PC-3 (cell line): Measurements from ENCODE around the gene IGSF9B. TPM values are rescaled to one million over a fixed set of nuclear protein-coding genes. Genes with fewer than 3 reads are reported as not detected.

ENCODE experiments used
- ATAC-seq: fragments of 200-7000 bp; cut with Tn5 transposase; 2 replicates; pipeline ENCODE4 v1.9.1; 2020; ENCODE audit warnings: mild to moderate bottlenecking, moderate library complexity
- BruUV-seq: library from RNA; stranded (reverse); fragments of 400-500 nt; replicated peaks from 2 replicates; lab custom pipeline; 2021; lab: Mats Ljungman, UMichigan
- CTCF ChIA-PET: fragments of 300-600 bp; sonication (Branson Sonifier 250); formaldehyde crosslinking; loops from one replicate; lab custom pipeline; 2022; ENCODE audit warnings: antibody characterized with exemption; lab: Charles Lee
- POLR2A ChIA-PET: fragments of 300-600 bp; sonication (Branson Sonifier 250); formaldehyde crosslinking; loops from one replicate; lab custom pipeline; 2022; ENCODE audit warnings: antibody characterized with exemption; ENCODE audit not compliant: unreplicated experiment; lab: Charles Lee
- DNase-seq: peaks from one replicate; pipeline ENCODE4 v3.0.0-alpha.2; 2015
- H2AFZ ChIP-seq: fragments of 300-600 bp; sonication (generic); 2 replicates; pipeline ENCODE4 v1.6.0; 2016; ENCODE audit warnings: antibody characterized with exemption, low read length
- H3F3A ChIP-seq: fragments of 300-600 bp; sonication (generic); one replicate; pipeline ENCODE4 v1.6.0; 2017; ENCODE audit warnings: antibody characterized with exemption, low read length, control low read depth, mild to moderate bottlenecking; ENCODE audit not compliant: unreplicated experiment
- H3K27ac ChIP-seq: fragments of 300-600 bp; sonication (generic); 2 replicates; pipeline ENCODE4 v1.5.1; 2016; ENCODE audit warnings: mild to moderate bottlenecking, low read length
- H3K27me3 ChIP-seq: fragments of 300-600 bp; sonication (generic); 2 replicates; pipeline ENCODE4 v1.6.1; 2016; ENCODE audit warnings: low read length, mixed read lengths
- H3K36me3 ChIP-seq: fragments of 300-600 bp; sonication (generic); 2 replicates; pipeline ENCODE4 v1.6.1; 2016; ENCODE audit warnings: low read depth, mixed run types, low read length, mixed read lengths
- H3K4me1 ChIP-seq: fragments of 300-600 bp; sonication (generic); 2 replicates; pipeline ENCODE4 v1.5.1; 2016; ENCODE audit warnings: low read length; ENCODE audit not compliant: insufficient read depth
- H3K4me2 ChIP-seq: fragments of 300-600 bp; sonication (generic); 2 replicates; pipeline ENCODE4 v1.6.0; 2016; ENCODE audit warnings: low read length
- H3K4me3 ChIP-seq: fragments of 300-600 bp; sonication (generic); 2 replicates; pipeline ENCODE4 v1.5.1; 2016; ENCODE audit warnings: mild to moderate bottlenecking, low read length, mixed read lengths
- H3K79me2 ChIP-seq: fragments of 300-600 bp; sonication (generic); 2 replicates; pipeline ENCODE4 v1.6.1; 2017; ENCODE audit warnings: low read length, mixed read lengths
- H3K9ac ChIP-seq: fragments of 300-600 bp; sonication (generic); 2 replicates; pipeline ENCODE4 v1.6.0; 2016; ENCODE audit warnings: mild to moderate bottlenecking, low read length
- H3K9me2 ChIP-seq: fragments of 300-600 bp; sonication (generic); replicated peaks from 2 replicates; pipeline ENCODE4 v1.6.1; 2016; ENCODE audit warnings: mixed run types, low read length, mixed read lengths
- H3K9me3 ChIP-seq: fragments of 300-600 bp; sonication (generic); 2 replicates; pipeline ENCODE4 v1.6.1; 2016; ENCODE audit warnings: low read length, mixed read lengths
- H4K20me1 ChIP-seq: fragments of 300-600 bp; sonication (generic); 2 replicates; pipeline ENCODE4 v1.6.1; 2016; ENCODE audit warnings: low read length, mixed read lengths
- CTCF ChIP-seq: fragments of 300-600 bp; sonication (generic); conservative IDR thresholded peaks from 2 replicates; pipeline ENCODE4 v1.5.1; 2017; ENCODE audit warnings: antibody characterized with exemption, low read depth, mild to moderate bottlenecking, low read length
- EZH2 ChIP-seq: fragments of 300-600 bp; sonication (generic); IDR thresholded peaks from one replicate; pipeline ENCODE4 v1.6.1; 2017; ENCODE audit warnings: antibody characterized with exemption, mild to moderate bottlenecking, low read length; ENCODE audit not compliant: unreplicated experiment
- EZH2phosphoT487 ChIP-seq: fragments of 300-600 bp; sonication (generic); IDR thresholded peaks from 2 replicates; pipeline ENCODE4 v1.6.1; 2018; ENCODE audit warnings: mild to moderate bottlenecking, antibody characterized with exemption, low read length, borderline replicate concordance
- intact Hi-C: fragments of 100-400 bp; cut with micrococcal nuclease; formaldehyde crosslinking; loops from 2 replicates; pipeline ENCODE4 v1.9.0; 2023
- total RNA-seq: library from RNA; depleted of rRNA; stranded (reverse); fragments of >200 nt; gene quantifications from 2 replicates; pipeline ENCODE4 v1.2.3, GENCODE V29; 2014

Gene IGSF9B
- total RNA-seq, 1 experiment from 2014 or later = 0.58 TPM

GRCh38 chr11:133929401-133930052, 27.2 kb downstream of the IGSF9B start:
- H3K9me2 ChIP-seq = no peaks in the 10 kb centered on the region
- no peaks in the 10 kb centered on the region for H4K20me1 ChIP-seq
- H3K79me2 ChIP-seq = no peaks in the 10 kb centered on the region
- H3K36me3 ChIP-seq = no peaks in the 10 kb centered on the region
- no peak for DNase-seq
- no peaks in the 10 kb centered on the region for H3K9me3 ChIP-seq
- H3K27me3 ChIP-seq = no peaks in the 10 kb centered on the region
- BruUV-seq = no TSS peak
- no peak for ATAC-seq
- ChIA-PET CTCF (no interaction called here), POLR2A (no interaction called here)
- H3K4me2 ChIP-seq = no peak overlapping the region
- H3K4me1 ChIP-seq = peaks cover 10% of the 10 kb centered on the region
- no peak overlapping the region for H3K27ac ChIP-seq
- no peak for TF ChIP-seq CTCF
- no peak for TF ChIP-seq EZH2phosphoT487
- TF ChIP-seq EZH2 = no peak
- no peak overlapping the region for H3K9ac ChIP-seq
- intact Hi-C loops = loop anchor here (10.0 kb wide), 1 partner anchor 115 kb away; no protein-coding TSS in a partner anchor
- H3K4me3 ChIP-seq = no peak overlapping the region
- no peaks in the 10 kb centered on the region for H3F3A ChIP-seq
- no peak overlapping the region for H2AFZ ChIP-seq

- Histone ChIP-seq H3K4me3 (peak overlapping the region; percentile 57), H3K9me3 (no peaks in the 10 kb centered on the region), H3K9me2 (no peaks in the 10 kb centered on the region), H3K27ac (no peak overlapping the region), H3K9ac (no peak overlapping the region), H4K20me1 (no peaks in the 10 kb centered on the region), H3K27me3 (no peaks in the 10 kb centered on the region), H3K4me2 (peak overlapping the region; percentile 79), H3K79me2 (no peaks in the 10 kb centered on the region), H2AFZ (peak overlapping the region; percentile 79), H3K36me3 (no peaks in the 10 kb centered on the region), H3K4me1 (peaks cover 10% of the 10 kb centered on the region), H3F3A (no peaks in the 10 kb centered on the region)
- CTCF ChIA-PET = interaction anchor here (0.6 to 1.5 kb wide), 2 partner anchors 122 to 218 kb away, joined by 4 to 6 read pairs; no protein-coding TSS in a partner anchor
- DNase-seq (peak; percentile 43), ATAC-seq (peak; percentile 21)
- POLR2A ChIA-PET = no interaction called here
- no TSS peak for BruUV-seq
- TF ChIP-seq EZH2 (no peak), EZH2phosphoT487 (no peak), CTCF (no peak)
- intact Hi-C loops = loop anchor here (10.0 kb wide), 1 partner anchor 116 kb away; no protein-coding TSS in a partner anchor
Observed at GRCh38 chr11:133928628-133929059, 28.1 kb downstream of the IGSF9B start.
